Ovary (tissue), 9 donors: ENCODE data around the gene ZNF678. TPM values are rescaled to one million over a fixed set of nuclear protein-coding genes. Genes with fewer than 3 reads are reported as not detected.

Source experiments
- DNase-seq, 5 donors: peaks; one replicate each; pipeline ENCODE4 v3.0.0-alpha.2; 2019 to 2020
- H3K27ac ChIP-seq, 2 donors: fragments of 200-600 bp; one replicate each; pipeline versions ENCODE4 v1.5.1 to v1.8.0; 2019 to 2022
- H3K27me3 ChIP-seq: fragments of 200-600 bp; one replicate; pipeline ENCODE4 v1.8.0; 2022
- H3K36me3 ChIP-seq: fragments of 200-600 bp; sonication (generic); one replicate; pipeline ENCODE4 v1.5.1; 2019
- H3K4me1 ChIP-seq: one replicate; pipeline ENCODE4 v1.8.1; 2013; ENCODE audit warnings: mild to moderate bottlenecking, moderate library complexity; ENCODE audit not compliant: insufficient read depth
- H3K4me3 ChIP-seq: fragments of 200-600 bp; sonication (generic); one replicate; pipeline ENCODE4 v1.5.1; 2017
- H3K9me3 ChIP-seq, 2 donors: fragments of 200-600 bp in 1 of 2; sonication (generic) in 1 of 2; one replicate each; pipeline versions ENCODE4 v1.5.1 to v1.8.1; 2013 to 2019; ENCODE audit warnings: mild to moderate bottlenecking in 1 of 2, moderate library complexity in 1 of 2
- CTCF ChIP-seq, 3 donors: fragments of 450-650 bp in 2 of 3; fragments of 200-600 bp in 1 of 3; IDR thresholded peaks; one replicate each; pipeline versions ENCODE4 v1.5.1 to v1.8.0; 2016 to 2022; ENCODE audit warnings: antibody characterized with exemption in 3 of 3, mild to moderate bottlenecking in 1 of 3
- EP300 ChIP-seq: sonication (generic); formaldehyde crosslinking; IDR thresholded peaks from one replicate; pipeline ENCODE4 v1.6.1; 2017; ENCODE audit warnings: antibody characterized with exemption
- POLR2A ChIP-seq: fragments of 450-650 bp; IDR thresholded peaks from one replicate; pipeline ENCODE4 v1.6.1; 2017; ENCODE audit warnings: antibody characterized with exemption, mild to moderate bottlenecking, moderate library complexity
- WGBS, 3 donors: extraction: QIAGEN DNeasy Blood & Tissue Kit in 1 of 3; methylation state at CpG; one replicate each; pipeline versions ENCODE4 v1.1.5 to v1.1.7; 2013 to 2017; 5-methylcytosine and 5-hydroxymethylcytosine counted together
- intact Hi-C, 4 donors: fragments of 100-400 bp; cut with DNase I; formaldehyde crosslinking; loops; one replicate each; pipeline versions ENCODE4 v1.11.0 to v1.15.1; 2022 to 2023
- polyA plus RNA-seq, 2 donors: library from polyadenylated mRNA; stranded (reverse); fragments of 200-250 nt in 1 of 2; fragments of 350-450 nt in 1 of 2; fragmentation: Illumina TruSeq in 1 of 2; extraction: RNeasy Lipid Tissue Mini Kit (QIAGEN cat#74804) in 1 of 2; gene quantifications; one replicate each; pipeline ENCODE4 v1.2.3, GENCODE V29; 2013 to 2014
- total RNA-seq, 7 donors: library from RNA; depleted of rRNA in 2 of 7; stranded (reverse); fragments of >200 nt in 2 of 7; fragmentation: NEBNext Ultra II Directional in 3 of 7; extraction: Animal tissue kit (Norgen Biotek cat#: 25700) in 3 of 7; gene quantifications; one replicate each; pipeline versions ENCODE4 v1.1.0 to v1.2.4, GENCODE V29; 2016 to 2023
- donor health status: DM: no; HTN: no; CAD: no; lungs with moderate emphysema.
- donor health status: DM: no; HTN: no; CAD: no.
- donor health status: Bipolar disorder and iron deficiency.
- donor health status: DM: yes; HTN: yes; CAD: no.
- donor health status: DM: no; HTN: no; CAD: no.
- donor health status: DM: yes; HTN: yes; CAD: no.

Gene ZNF678
- total and polyA plus RNA-seq, 9 donors, result 2.5 to 12.0 (median 8.2) TPM

GRCh38 chr1:227545361-227545760 is 18.0 kb upstream of the ZNF678 start:
- Histone ChIP-seq H3K36me3 (no peaks in the 10 kb centered on the region), H3K4me3 (no peak overlapping the region), H3K27me3 (no peaks in the 10 kb centered on the region), H3K4me1 (peaks cover 7% of the 10 kb centered on the region), H3K9me3 (no peaks in the 10 kb centered on the region), H3K27ac (no peak overlapping the region)
- intact Hi-C loops, result loop anchor here in 1 of 4 donors (10.0 kb wide), 1 partner anchor 911 kb away; no protein-coding TSS in a partner anchor
- DNase-seq, result no peak
- TF ChIP-seq CTCF (IDR thresholded peaks at IDR 0.05) (no peak), POLR2A (no peak), EP300 (no peak)
- WGBS, 3 donors, result 87 to 98% (median 92%) methylated on average over 5 of the region's 5 CpGs

- intact Hi-C loops, result loop anchor here in 1 of 4 donors (10.0 kb wide), 1 partner anchor 911 kb away; no protein-coding TSS in a partner anchor
- Histone ChIP-seq H3K27me3 (no peaks in the 10 kb centered on the region), H3K4me1 (peaks cover 7% of the 10 kb centered on the region), H3K9me3 (no peaks in the 10 kb centered on the region), H3K27ac (no peak overlapping the region), H3K4me3 (no peak overlapping the region), H3K36me3 (no peaks in the 10 kb centered on the region)
- no peak for TF ChIP-seq POLR2A
- TF ChIP-seq CTCF (IDR thresholded peaks at IDR 0.05), result no peak
- TF ChIP-seq EP300, result no peak
- no peak for DNase-seq
- WGBS, 3 donors, result 63 to 76% (median 70%) methylated on average over 5 of the region's 5 CpGs
Measured at GRCh38 chr1:227546059-227546458, 17.3 kb upstream of the ZNF678 start.

- TF ChIP-seq EP300, result no peak
- no peak for TF ChIP-seq POLR2A
- TF ChIP-seq CTCF (IDR thresholded peaks at IDR 0.05), result no peak
- H3K36me3 ChIP-seq, result no peaks in the 10 kb centered on the region
- no peak for DNase-seq
- no peaks in the 10 kb centered on the region for H3K27me3 ChIP-seq
- peaks cover 7% of the 10 kb centered on the region for H3K4me1 ChIP-seq
- no peak overlapping the region for H3K4me3 ChIP-seq
- no peaks in the 10 kb centered on the region for H3K9me3 ChIP-seq
- WGBS, 3 donors, result 94 to 96% (median 95%) methylated on average over 8 of the region's 8 CpGs
- H3K27ac ChIP-seq, result no peak overlapping the region
- intact Hi-C loops, result loop anchor here in 1 of 4 donors (10.0 kb wide), 1 partner anchor 912 kb away; no protein-coding TSS in a partner anchor
Measured at GRCh38 chr1:227546598-227547309, 16.6 kb upstream of the ZNF678 start.

- intact Hi-C loops, result loop anchor here in 1 of 4 donors (10.0 kb wide), 1 partner anchor 913 kb away; no protein-coding TSS in a partner anchor
- H3K9me3 ChIP-seq, result no peaks in the 10 kb centered on the region
- no peaks in the 10 kb centered on the region for H3K27me3 ChIP-seq
- 62 to 79% (median 68%) methylated on average over 7 to 8 of the region's 8 CpGs for WGBS, 3 donors
- no peak overlapping the region for H3K4me3 ChIP-seq
- H3K27ac ChIP-seq, result no peak overlapping the region
- DNase-seq, result no peak
- no peak for TF ChIP-seq EP300
- no peak for TF ChIP-seq POLR2A
- no peak for TF ChIP-seq CTCF (IDR thresholded peaks at IDR 0.05)
- peaks cover 7% of the 10 kb centered on the region for H3K4me1 ChIP-seq
- H3K36me3 ChIP-seq, result no peaks in the 10 kb centered on the region
Measured at GRCh38 chr1:227547310-227548118, 15.8 kb upstream of the ZNF678 start.
